DND-41 (cell line): ENCODE measurements around the gene FAM149A.

Experiments
- ATAC-seq: fragments of 200-7000 bp; cut with Tn5 transposase; 3 replicates; pipeline ENCODE4 v1.9.1; 2021; ENCODE audit warnings: low read depth; ENCODE audit not compliant: insufficient read depth
- DNase-seq: peaks from one replicate; pipeline ENCODE4 v3.0.0-alpha.2; 2020
- H2AFZ ChIP-seq: 2 replicates; pipeline ENCODE4 v1.6.0; 2012; ENCODE audit warnings: low read depth, low read length
- H3K27ac ChIP-seq: 2 replicates; pipeline ENCODE4 v1.5.1; 2012; ENCODE audit warnings: low read length, inconsistent platforms
- H3K27me3 ChIP-seq: fragments of 200-600 bp; sonication (generic); 2 replicates; pipeline ENCODE4 v1.6.0; 2012; ENCODE audit warnings: low read length, mild to moderate bottlenecking, inconsistent platforms; ENCODE audit not compliant: insufficient read depth, poor library complexity
- H3K36me3 ChIP-seq: 2 replicates; pipeline ENCODE4 v1.5.1; 2012; ENCODE audit warnings: low read length, inconsistent platforms; ENCODE audit not compliant: insufficient read depth
- H3K4me1 ChIP-seq: 2 replicates; pipeline ENCODE4 v1.5.1; 2012; ENCODE audit warnings: mild to moderate bottlenecking, low read length; ENCODE audit not compliant: insufficient read depth
- H3K4me2 ChIP-seq: 2 replicates; pipeline ENCODE4 v1.6.0; 2012; ENCODE audit warnings: mild to moderate bottlenecking, moderate library complexity, low read length, inconsistent platforms; ENCODE audit not compliant: insufficient read depth
- H3K4me3 ChIP-seq, 2 experiments: fragments of 200-600 bp in 1 of 2; shearing (Covaris generic) in 1 of 2; 2 replicates each; pipeline ENCODE4 v1.5.1; 2012 to 2016; ENCODE audit warnings: inconsistent platforms in 2 of 2, low read length in 2 of 2, mild to moderate bottlenecking in 2 of 2, low read depth in 1 of 2, moderate library complexity in 1 of 2
- H3K79me2 ChIP-seq: 2 replicates; pipeline ENCODE4 v1.6.0; 2012; ENCODE audit warnings: low read length, inconsistent platforms; ENCODE audit not compliant: insufficient read depth
- H3K9ac ChIP-seq: 2 replicates; pipeline ENCODE4 v1.6.0; 2012; ENCODE audit warnings: low read depth, mild to moderate bottlenecking, inconsistent platforms, low read length, moderate library complexity
- H3K9me3 ChIP-seq: 2 replicates; pipeline ENCODE4 v1.5.1; 2012; ENCODE audit warnings: low read length, moderate library complexity, mild to moderate bottlenecking, inconsistent platforms; ENCODE audit not compliant: insufficient read depth, severe bottlenecking
- H4K20me1 ChIP-seq: 2 replicates; pipeline ENCODE4 v1.6.0; 2012; ENCODE audit warnings: low read length; ENCODE audit not compliant: insufficient read depth
- CTCF ChIP-seq: IDR thresholded peaks from 2 replicates; pipeline ENCODE4 v1.5.1; 2012; ENCODE audit warnings: borderline replicate concordance, low read length, moderate library complexity, mild to moderate bottlenecking; ENCODE audit not compliant: poor library complexity, severe bottlenecking; ENCODE audit errors: extremely low read depth
- EZH2 ChIP-seq: IDR thresholded peaks from 3 replicates; pipeline ENCODE4 v1.6.1; 2012; ENCODE audit warnings: borderline replicate concordance, low read depth, mild to moderate bottlenecking, moderate library complexity, low read length, inconsistent platforms; ENCODE audit not compliant: severe bottlenecking

The FAM149A gene

GRCh38 chr4:186128842-186129241 lies 24.3 kb downstream of the FAM149A start:
- no peak for DNase-seq
- H2AFZ ChIP-seq, result no peak overlapping the region
- H4K20me1 ChIP-seq, result no peaks in the 10 kb centered on the region
- no peak for ATAC-seq
- no peak overlapping the region for H3K27ac ChIP-seq
- H3K4me1 ChIP-seq, result no peaks in the 10 kb centered on the region
- TF ChIP-seq EZH2, result no peak
- no peak for TF ChIP-seq CTCF
- H3K9me3 ChIP-seq, result no peaks in the 10 kb centered on the region
- no peak overlapping the region for H3K4me3 ChIP-seq
- H3K4me2 ChIP-seq, result no peak overlapping the region
- H3K27me3 ChIP-seq, result peaks cover 12% of the 10 kb centered on the region
- no peaks in the 10 kb centered on the region for H3K79me2 ChIP-seq
- no peak overlapping the region for H3K9ac ChIP-seq
- H3K36me3 ChIP-seq, result no peaks in the 10 kb centered on the region

GRCh38 chr4:186131935-186132334 lies 27.4 kb downstream of the FAM149A start:
- no peaks in the 10 kb centered on the region for H3K9me3 ChIP-seq
- no peak overlapping the region for H2AFZ ChIP-seq
- no peak for ATAC-seq
- no peak for DNase-seq
- TF ChIP-seq EZH2 (no peak), CTCF (no peak)
- no peak overlapping the region for H3K27ac ChIP-seq
- H4K20me1 ChIP-seq, result no peaks in the 10 kb centered on the region
- H3K4me1 ChIP-seq, result no peaks in the 10 kb centered on the region
- H3K79me2 ChIP-seq, result no peaks in the 10 kb centered on the region
- no peak overlapping the region for H3K4me2 ChIP-seq
- no peaks in the 10 kb centered on the region for H3K36me3 ChIP-seq
- no peak overlapping the region for H3K4me3 ChIP-seq
- peaks cover 12% of the 10 kb centered on the region for H3K27me3 ChIP-seq
- no peak overlapping the region for H3K9ac ChIP-seq

GRCh38 chr4:186132577-186133242 lies 28.2 kb downstream of the FAM149A start:
- Histone ChIP-seq H3K9ac (no peak overlapping the region), H4K20me1 (no peaks in the 10 kb centered on the region), H3K27ac (no peak overlapping the region), H3K9me3 (no peaks in the 10 kb centered on the region), H3K27me3 (peaks cover 12% of the 10 kb centered on the region), H3K79me2 (no peaks in the 10 kb centered on the region), H3K4me2 (no peak overlapping the region), H3K36me3 (no peaks in the 10 kb centered on the region), H2AFZ (no peak overlapping the region), H3K4me3 (no peak overlapping the region), H3K4me1 (no peaks in the 10 kb centered on the region)
- TF ChIP-seq CTCF, result no peak
- TF ChIP-seq EZH2, result no peak
- ATAC-seq, result no peak; the same call in 2 of the 3 replicates
- DNase-seq, result no peak
